ENCODE data around the gene CISD1. TPM values are rescaled to one million over a fixed set of nuclear protein-coding genes. Genes with fewer than 3 reads are reported as not detected.

The CISD1 gene
- total and polyA plus RNA-seq, 10 of the 15 experiments (the other 5 are each of a cell fraction or from before 2014, with no cell fraction given), result 23.0 to 162 (median 58.5) TPM

- Histone ChIP-seq H3K4me2 (ENCODE audit: control insufficient read depth, insufficient read depth) (no peak overlapping the region), H3K36me3 (ENCODE audit: control insufficient read depth in 2 of 2, insufficient read depth in 2 of 2, low read length in 1 of 2) (no peaks in the 10 kb centered on the region; a peak in 1 of 4 replicates), H3K9ac (ENCODE audit: control insufficient read depth, insufficient read depth, low read length) (no peak overlapping the region), H2AFZ (ENCODE audit: control insufficient read depth, low read depth, low read length) (no peak overlapping the region), H3K79me2 (ENCODE audit: control insufficient read depth, insufficient read depth, low read length) (no peaks in the 10 kb centered on the region), H3K9me3 (replicated peaks; ENCODE audit: control insufficient read depth, insufficient read depth, low read length) (no peaks in the 10 kb centered on the region), H3K27me3 (replicated peaks in 1 of 2; ENCODE audit: control insufficient read depth in 2 of 2, insufficient read depth in 2 of 2, low read length in 1 of 2) (no peaks in the 10 kb centered on the region), H4K20me1 (ENCODE audit: control insufficient read depth, insufficient read depth) (no peaks in the 10 kb centered on the region), H3K27ac (ENCODE audit: control insufficient read depth, insufficient read depth) (no peak overlapping the region), H3K4me1 (ENCODE audit: control insufficient read depth, insufficient read depth, low read length) (no peaks in the 10 kb centered on the region), H3K4me3 (no peak overlapping the region)
- in situ Hi-C loops (cut with MboI), result no loop called here
- TF ChIP-seq RAD51 (IDR thresholded peaks at IDR 0.05), result no peak
- no peak for TF ChIP-seq STAT3 (IDR thresholded peaks at IDR 0.05; ENCODE audit: low read depth, low read length)
- no peak for TF ChIP-seq ATF7 (IDR thresholded peaks at IDR 0.05; ENCODE audit: low read depth)
- TF ChIP-seq RBBP5 (conservative IDR thresholded peaks at IDR 0.05), result no peak
- no peak for TF ChIP-seq KAT2A (conservative IDR thresholded peaks at IDR 0.05; ENCODE audit: control insufficient read depth, low read depth, low read length)
- TF ChIP-seq TCF7 (IDR thresholded peaks at IDR 0.05; ENCODE audit: borderline replicate concordance), result no peak
- TF ChIP-seq SMARCA5 (IDR thresholded peaks at IDR 0.05), result no peak
- TF ChIP-seq ZNF687 (IDR thresholded peaks at IDR 0.05), result no peak
- no peak for TF ChIP-seq JUNB (IDR thresholded peaks at IDR 0.05)
- TF ChIP-seq ZBTB4 (CRISPR knock-in tag; IDR thresholded peaks at IDR 0.05), result no peak
- TF ChIP-seq ZNF384 (IDR thresholded peaks at IDR 0.05; ENCODE audit: borderline replicate concordance, low read depth, low read length), result no peak
- TF ChIP-seq MAX (IDR thresholded peaks at IDR 0.05; ENCODE audit: low read depth, low read length), result no peak
- intact Hi-C loops (cut with micrococcal nuclease; ENCODE audit: unreplicated experiment), result no loop called here
- 98% methylated on average over 2 of the region's 2 CpGs for WGBS (ENCODE audit: insufficient coverage, insufficient replicate concordance, low lambda C conversion rate, missing lambda C conversion rate)
- FAIRE-seq, result no peak
- ChIA-PET CTCF (interaction anchor here (1.7 kb wide), 1 partner anchor 44 kb away, joined by 5 read pairs; no protein-coding TSS in a partner anchor), POLR2A (no interaction called here), RAD21 (ENCODE audit: unreplicated experiment) (no interaction called here), SMC1A (ENCODE audit: uncharacterized antibody, unreplicated experiment) (interaction anchor here (1.4 kb wide), 1 partner anchor 9 kb away, joined by 4 read pairs; no protein-coding TSS in a partner anchor)
- no peak for ATAC-seq
- no peak for DNase-seq (ENCODE audit: low read depth, low spot score)
- BruUV-seq (replicated peaks), result no TSS peak
Observed at GRCh38 chr10:58220769-58221451, 48.1 kb upstream of the CISD1 start.

All from GM12878 (cell line).